Panc1 (cell line): ENCODE results near the gene AP3M1. TPM values are rescaled to one million over a fixed set of nuclear protein-coding genes. Genes with fewer than 3 reads are reported as not detected.

Experiments used
- ATAC-seq: fragments of 200-7000 bp; cut with Tn5 transposase; 2 replicates; pipeline ENCODE4 v1.9.1; 2020; ENCODE audit warnings: mild to moderate bottlenecking, moderate library complexity
- BruUV-seq: library from RNA; stranded (reverse); fragments of 400-500 nt; replicated peaks from 2 replicates; lab custom pipeline; 2021; lab: Mats Ljungman, UMichigan
- CTCF ChIA-PET: fragments of 300-600 bp; sonication (Branson Sonifier 250); formaldehyde crosslinking; loops from one replicate; lab custom pipeline; 2022; ENCODE audit warnings: antibody characterized with exemption; lab: Charles Lee
- POLR2A ChIA-PET: fragments of 300-600 bp; sonication (Branson Sonifier 250); formaldehyde crosslinking; loops from one replicate; lab custom pipeline; 2022; ENCODE audit warnings: antibody characterized with exemption; lab: Charles Lee
- DNase-seq: peaks from one replicate; pipeline ENCODE4 v3.0.0-alpha.2; 2010; ENCODE audit warnings: low read depth, low spot score
- H3K27ac ChIP-seq: 2 replicates; pipeline ENCODE4 v1.5.1; 2011; ENCODE audit warnings: mild to moderate bottlenecking, low read length, inconsistent platforms
- H3K27me3 ChIP-seq: fragments of 200-500 bp; sonication (Bioruptor generic); 2 replicates; pipeline ENCODE4 v1.6.0; 2014; ENCODE audit warnings: low read length, inconsistent platforms; ENCODE audit not compliant: control insufficient read depth, insufficient read depth
- H3K36me3 ChIP-seq: fragments of 200-500 bp; sonication (Bioruptor generic); 2 replicates; pipeline ENCODE4 v1.5.1; 2014; ENCODE audit warnings: inconsistent platforms, mild to moderate bottlenecking, low read length, moderate library complexity; ENCODE audit not compliant: control insufficient read depth, insufficient read depth
- H3K4me1 ChIP-seq: 2 replicates; pipeline ENCODE4 v1.5.1; 2011; ENCODE audit warnings: inconsistent platforms, mild to moderate bottlenecking, low read length, moderate library complexity; ENCODE audit not compliant: control insufficient read depth, insufficient read depth
- H3K4me3 ChIP-seq, 2 experiments: 2 replicates each; pipeline ENCODE4 v1.5.1; 2011 to 2012; ENCODE audit warnings: low read depth in 2 of 2, low read length in 2 of 2, mild to moderate bottlenecking in 2 of 2, inconsistent platforms in 1 of 2, moderate library complexity in 1 of 2
- H3K9me3 ChIP-seq: fragments of 200-500 bp; sonication (Bioruptor generic); 2 replicates; pipeline ENCODE4 v1.5.1; 2014; ENCODE audit warnings: low read depth, mild to moderate bottlenecking, inconsistent platforms, low read length, moderate library complexity; ENCODE audit not compliant: control insufficient read depth, insufficient read depth
- CTCF ChIP-seq: fragments of 450-650 bp; IDR thresholded peaks from 2 replicates; pipeline ENCODE4 v1.5.1; 2017; ENCODE audit warnings: mild to moderate bottlenecking
- POLR2AphosphoS5 ChIP-seq: IDR thresholded peaks from 2 replicates; pipeline ENCODE4 v1.6.1; 2012; ENCODE audit warnings: mild to moderate bottlenecking, low read depth, low read length, moderate library complexity
- REST ChIP-seq, 2 experiments: IDR thresholded peaks; 2 replicates each; pipeline ENCODE4 v1.6.1; 2011 to 2012; ENCODE audit warnings: low read depth in 2 of 2, control low read depth in 1 of 2, low read length in 1 of 2, mild to moderate bottlenecking in 1 of 2, moderate library complexity in 1 of 2; ENCODE audit not compliant: insufficient read depth in 1 of 2
- SIN3A ChIP-seq: IDR thresholded peaks from 2 replicates; pipeline ENCODE4 v1.6.1; 2012; ENCODE audit warnings: low read depth, mild to moderate bottlenecking, low read length, moderate library complexity, borderline replicate concordance; ENCODE audit not compliant: insufficient read depth
- TCF7L2 ChIP-seq: IDR thresholded peaks from 2 replicates; pipeline ENCODE4 v1.6.1; 2011; ENCODE audit warnings: mild to moderate bottlenecking, low read depth, low read length, inconsistent platforms
- in situ Hi-C: cut with HindIII; loops from 2 replicates; pipeline ENCODE4 v1.10.0; 2016; ENCODE audit warnings: low sequenced_read_pairs, low pct_unique_long_range_greater_than_20kb
- intact Hi-C: fragments of 100-400 bp; cut with micrococcal nuclease; formaldehyde crosslinking; loops from one replicate; pipeline ENCODE4 v1.10.0; 2022; ENCODE audit not compliant: unreplicated experiment
- total RNA-seq: library from RNA; stranded (reverse); gene quantifications from one replicate; pipeline ENCODE4 v1.2.1, GENCODE V29; 2021; ENCODE audit not compliant: unreplicated experiment

The AP3M1 gene
- total RNA-seq, 1 experiment from 2014 or later = 51.5 TPM

- H3K27ac ChIP-seq = 0 out of 2 replicates have a peak overlapping the region, but pooled peaks have one; percentile 10
- H3K27me3 ChIP-seq = no peaks in the 10 kb centered on the region
- H3K4me3 ChIP-seq = no peak overlapping the region
- BruUV-seq = no TSS peak
- in situ Hi-C loops = no loop called here
- no peaks in the 10 kb centered on the region for H3K9me3 ChIP-seq
- ChIA-PET CTCF (no interaction called here), POLR2A (interaction anchor here (0.6 kb wide), 2 partner anchors 11 to 29 kb away, joined by 6 to 8 read pairs; partner anchors contain the start of gene AP3M1)
- H3K36me3 ChIP-seq = no peaks in the 10 kb centered on the region
- DNase-seq (no peak), ATAC-seq (no peak)
- TF ChIP-seq SIN3A (no peak), CTCF (no peak), POLR2AphosphoS5 (no peak), TCF7L2 (no peak), REST (IDR thresholded peaks at IDR 0.05; ENCODE audit: insufficient read depth in 1 of 2, low read depth in 2 of 2, low read length in 1 of 2) (no peak)
- intact Hi-C loops = no loop called here
- H3K4me1 ChIP-seq = peaks cover 45% of the 10 kb centered on the region
Observed at GRCh38 chr10:74179111-74179710, 28.6 kb upstream of the AP3M1 start.

- Histone ChIP-seq H3K36me3 (no peaks in the 10 kb centered on the region), H3K4me3 (no peak overlapping the region), H3K4me1 (peaks cover 46% of the 10 kb centered on the region), H3K27ac (peak overlapping the region; percentile 3; the same call in 1 of the 2 replicates), H3K9me3 (no peaks in the 10 kb centered on the region), H3K27me3 (no peaks in the 10 kb centered on the region)
- in situ Hi-C loops (no loop called here), intact Hi-C loops (no loop called here)
- ChIA-PET CTCF (interaction anchor here (0.5 kb wide), 1 partner anchor 697 kb away, joined by 3 read pairs; no protein-coding TSS in a partner anchor), POLR2A (interaction anchor here (0.6 kb wide), 1 partner anchor 28 kb away, joined by 6 read pairs; the partner anchor contains the start of gene AP3M1)
- BruUV-seq = no TSS peak
- no peak for DNase-seq
- no peak for TF ChIP-seq SIN3A
- TF ChIP-seq TCF7L2 = no peak
- no peak for TF ChIP-seq CTCF
- no peak for TF ChIP-seq POLR2AphosphoS5
- no peak for TF ChIP-seq REST (IDR thresholded peaks at IDR 0.05; ENCODE audit: insufficient read depth in 1 of 2, low read depth in 2 of 2, low read length in 1 of 2)
- ATAC-seq = no peak
Observed at GRCh38 chr10:74178042-74178791, 27.6 kb upstream of the AP3M1 start.
